NCI-H2171 treated with DMSO at 0.1 percent for 48 hours (cell line): ENCODE data around the gene CROCC2.
A peak's percentile ranks its signal among the peaks of the same experiment; 100 is the strongest.

Source experiments
- DNase-seq: peaks from one replicate; lab custom pipeline; 2025; lab: John Stamatoyannopoulos, UW

The CROCC2 gene

GRCh38 chr2:240891492-240892340 lies 14.4 kb upstream of the CROCC2 start:
- DNase-seq = no peak

- no peak for DNase-seq
These were observed 13.8 kb upstream of the CROCC2 start for GRCh38 chr2:240892356-240892755.

GRCh38 chr2:240892925-240893324 lies 13.2 kb upstream of the CROCC2 start:
- DNase-seq = no peak

GRCh38 chr2:240893363-240893844 lies 12.7 kb upstream of the CROCC2 start:
- no peak for DNase-seq

GRCh38 chr2:240894006-240894405 lies 12.1 kb upstream of the CROCC2 start:
- no peak for DNase-seq

GRCh38 chr2:240894836-240895558 lies 11.1 kb upstream of the CROCC2 start:
- DNase-seq = no peak

GRCh38 chr2:240895656-240896388 lies 10.3 kb upstream of the CROCC2 start, which contains the start of gene MAB21L4:
MAB21L4 (minus strand) TSS chr2:240896156; CDS start chr2:240895997, 159 bp downstream.
- DNase-seq = no peak

GRCh38 chr2:240896394-240896793 lies 9.7 kb upstream of the CROCC2 start:
- DNase-seq = no peak

- peak; percentile 24 for DNase-seq
These were observed 9.1 kb upstream of the CROCC2 start for GRCh38 chr2:240896871-240897692.

GRCh38 chr2:240898108-240898730 lies 7.9 kb upstream of the CROCC2 start:
- no peak for DNase-seq

GRCh38 chr2:240898731-240899467 lies 7.2 kb upstream of the CROCC2 start:
- no peak for DNase-seq

GRCh38 chr2:240899468-240899865 lies 6.7 kb upstream of the CROCC2 start:
- no peak for DNase-seq

- DNase-seq = no peak
These were observed 5.8 kb upstream of the CROCC2 start for GRCh38 chr2:240900141-240900860.

GRCh38 chr2:240901986-240902614 lies 4.0 kb upstream of the CROCC2 start:
- no peak for DNase-seq

- no peak for DNase-seq
These were observed 3.5 kb upstream of the CROCC2 start for GRCh38 chr2:240902615-240903041.

- DNase-seq = peak; percentile 19
These were observed 2.7 kb upstream of the CROCC2 start for GRCh38 chr2:240903191-240904060.

- no peak for DNase-seq
These were observed 1.6 kb upstream of the CROCC2 start for GRCh38 chr2:240904216-240905175.
